ENCODE results near the gene FYCO1. TPM values are rescaled to one million over a fixed set of nuclear protein-coding genes. Genes with fewer than 3 reads are reported as not detected.

FYCO1 gene
- total RNA-seq, 2 experiments from 2014 or later, result 9.4 to 15.2 TPM

DNA sequence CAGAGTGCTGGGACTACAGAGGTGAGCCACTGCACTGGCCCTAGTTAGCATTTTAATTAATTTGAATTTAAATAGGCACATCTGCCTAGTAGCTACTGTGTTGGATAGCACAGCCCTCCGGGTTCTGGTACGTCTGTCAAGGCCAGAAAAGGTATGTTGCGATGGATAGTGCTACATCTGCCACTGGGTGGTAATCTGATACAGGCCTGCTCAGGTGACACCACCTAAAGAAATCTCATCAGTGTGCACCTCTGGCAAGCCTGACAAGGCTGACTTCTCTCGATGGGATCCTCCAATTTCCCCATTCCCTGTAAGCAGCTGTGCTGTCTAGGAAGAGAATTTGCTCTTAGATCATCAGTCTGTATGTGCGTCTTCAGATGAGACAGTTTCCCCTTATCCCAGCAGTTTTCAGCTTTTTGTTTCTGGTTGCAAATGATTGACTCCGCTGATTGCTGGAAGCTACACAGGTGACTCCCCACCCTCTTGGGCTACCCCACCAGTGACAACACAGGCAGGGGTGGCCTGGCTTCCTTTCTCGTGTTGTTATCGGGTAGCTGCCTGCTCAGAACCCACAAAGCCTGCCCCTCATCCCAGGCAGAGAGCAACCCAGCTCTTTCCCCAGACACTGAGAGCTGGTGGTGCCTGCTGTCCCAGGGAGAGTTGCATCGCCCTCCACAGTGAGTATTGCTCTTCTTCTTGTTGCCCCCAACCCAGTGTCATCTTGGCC, 109.5 kb downstream of the FYCO1 start, which contains the start of gene CCR9:
Gene CCR9, plus strand, starts transcription at position 565 of the 727 bp plus-strand sequence. CDS start 8,391 bp downstream, outside the sequence.
- no peak within 1 kb of the TSS for H2AFZ ChIP-seq (ENCODE audit: low read length)
- no peaks in the 10 kb centered on the region for H3K79me2 ChIP-seq (ENCODE audit: insufficient read depth, low read depth, low read length)
- no peak within 1 kb of the TSS for H3K27ac ChIP-seq (ENCODE audit: low read depth, low read length, poor library complexity, severe bottlenecking)
- TF ChIP-seq, protein P1, sequence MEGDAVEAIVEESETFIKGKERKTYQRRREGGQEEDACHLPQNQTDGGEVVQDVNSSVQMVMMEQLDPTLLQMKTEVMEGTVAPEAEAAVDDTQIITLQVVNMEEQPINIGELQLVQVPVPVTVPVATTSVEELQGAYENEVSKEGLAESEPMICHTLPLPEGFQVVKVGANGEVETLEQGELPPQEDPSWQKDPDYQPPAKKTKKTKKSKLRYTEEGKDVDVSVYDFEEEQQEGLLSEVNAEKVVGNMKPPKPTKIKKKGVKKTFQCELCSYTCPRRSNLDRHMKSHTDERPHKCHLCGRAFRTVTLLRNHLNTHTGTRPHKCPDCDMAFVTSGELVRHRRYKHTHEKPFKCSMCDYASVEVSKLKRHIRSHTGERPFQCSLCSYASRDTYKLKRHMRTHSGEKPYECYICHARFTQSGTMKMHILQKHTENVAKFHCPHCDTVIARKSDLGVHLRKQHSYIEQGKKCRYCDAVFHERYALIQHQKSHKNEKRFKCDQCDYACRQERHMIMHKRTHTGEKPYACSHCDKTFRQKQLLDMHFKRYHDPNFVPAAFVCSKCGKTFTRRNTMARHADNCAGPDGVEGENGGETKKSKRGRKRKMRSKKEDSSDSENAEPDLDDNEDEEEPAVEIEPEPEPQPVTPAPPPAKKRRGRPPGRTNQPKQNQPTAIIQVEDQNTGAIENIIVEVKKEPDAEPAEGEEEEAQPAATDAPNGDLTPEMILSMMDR (conservative IDR thresholded peaks at IDR 0.05; ENCODE audit: low read length), result no peak
- no peak for TF ChIP-seq EZH2phosphoT487 (IDR thresholded peaks at IDR 0.05; ENCODE audit: borderline replicate concordance, low read depth, low read length)
- intact Hi-C loops (cut with micrococcal nuclease; ENCODE audit: unreplicated experiment), result no loop called here
- no peaks in the 10 kb centered on the region for H3K9me2 ChIP-seq (ENCODE audit: insufficient read depth, low read length)
- H3K4me3 ChIP-seq (ENCODE audit: low read depth, low read length, poor library complexity, severe bottlenecking), result no peak within 1 kb of the TSS
- DNase-seq (ENCODE audit: low spot score), result no peak
- ChIA-PET CTCF (ENCODE audit: unreplicated experiment) (no interaction called here), POLR2A (no interaction called here)
- H3K4me2 ChIP-seq (ENCODE audit: low read length), result no peak within 1 kb of the TSS
- no TSS peak for BruUV-seq (replicated peaks)
- H3K9me3 ChIP-seq (ENCODE audit: low read length), result no peaks in the 10 kb centered on the region
- H4K20me1 ChIP-seq (ENCODE audit: insufficient read depth, low read length), result no peaks in the 10 kb centered on the region
- no peaks in the 10 kb centered on the region for H3K36me3 ChIP-seq (ENCODE audit: insufficient read depth, low read length)
- peaks cover 10% of the 10 kb centered on the region for H3K4me1 ChIP-seq (ENCODE audit: insufficient read depth, low read length, poor library complexity, severe bottlenecking)

DNA sequence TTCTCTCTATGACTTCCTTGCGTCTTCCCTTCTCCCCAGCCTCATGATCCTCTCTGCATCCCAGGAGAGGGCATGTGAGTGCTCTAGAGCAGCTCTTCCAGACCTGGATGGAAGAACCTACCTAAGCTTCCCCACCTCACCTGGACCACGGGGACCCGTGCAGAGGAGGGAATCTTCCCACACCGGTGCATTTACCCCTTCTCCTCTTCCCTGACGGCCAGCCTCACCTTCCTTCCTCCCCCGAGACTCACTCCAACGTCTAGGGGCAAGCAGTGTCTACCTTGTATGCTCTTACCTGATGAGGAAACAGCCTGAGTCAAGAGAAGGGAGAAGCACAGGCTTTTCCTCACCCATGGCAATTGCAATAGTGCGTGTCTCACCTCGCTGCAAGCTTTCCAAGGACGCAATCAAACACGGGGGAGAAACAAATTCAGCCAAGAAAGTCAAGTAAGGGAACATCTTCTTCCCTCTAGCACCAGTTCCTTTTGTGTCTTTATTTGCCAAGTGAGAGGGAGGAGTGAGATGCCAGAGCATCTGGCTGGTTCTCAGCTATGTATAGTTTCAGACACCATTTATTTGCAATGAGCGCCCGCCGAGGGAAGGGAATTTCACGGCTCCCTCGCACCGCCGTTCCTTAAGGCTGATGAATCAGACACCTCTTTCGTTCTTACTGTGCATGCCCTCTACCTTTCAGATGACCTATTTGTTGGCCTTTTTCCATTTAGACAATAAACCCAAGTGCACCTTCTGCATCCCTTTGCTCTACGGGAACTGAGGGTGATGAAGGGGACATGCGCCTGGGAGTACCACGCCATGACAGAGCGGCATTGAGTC, 111.0 kb downstream of the FYCO1 start:
- CTCF ChIA-PET (ENCODE audit: unreplicated experiment), result no interaction called here
- intact Hi-C loops (cut with micrococcal nuclease; ENCODE audit: unreplicated experiment), result no loop called here
- no TSS peak for BruUV-seq (replicated peaks)
- Histone ChIP-seq H3K9me3 (ENCODE audit: low read length) (no peaks in the 10 kb centered on the region), H3K36me3 (ENCODE audit: insufficient read depth, low read length) (no peaks in the 10 kb centered on the region), H3K4me1 (ENCODE audit: insufficient read depth, low read length, poor library complexity, severe bottlenecking) (no peaks in the 10 kb centered on the region), H3K9me2 (ENCODE audit: insufficient read depth, low read length) (no peaks in the 10 kb centered on the region), H2AFZ (ENCODE audit: low read length) (no peak overlapping the region), H3K4me3 (ENCODE audit: low read depth, low read length, poor library complexity, severe bottlenecking) (no peak overlapping the region), H3K27ac (ENCODE audit: low read depth, low read length, poor library complexity, severe bottlenecking) (no peak overlapping the region), H3K4me2 (ENCODE audit: low read length) (no peak overlapping the region), H4K20me1 (ENCODE audit: insufficient read depth, low read length) (no peaks in the 10 kb centered on the region), H3K79me2 (ENCODE audit: insufficient read depth, low read depth, low read length) (no peaks in the 10 kb centered on the region)
- TF ChIP-seq EZH2phosphoT487 (IDR thresholded peaks at IDR 0.05; ENCODE audit: borderline replicate concordance, low read depth, low read length), result no peak
- TF ChIP-seq, protein P1 (conservative IDR thresholded peaks at IDR 0.05; ENCODE audit: low read length), result no peak
- POLR2A ChIA-PET, result no interaction called here
- no peak for DNase-seq (ENCODE audit: low spot score)

Data from OCI-LY7 (cell line).